ENCODE measurements around the gene DRAM2. TPM values are rescaled to one million over a fixed set of nuclear protein-coding genes. Genes with fewer than 3 reads are reported as not detected.

DRAM2 gene
- total RNA-seq, 4 donors from 2014 or later, result 33.5 to 58.9 (median 37.4) TPM

DNA sequence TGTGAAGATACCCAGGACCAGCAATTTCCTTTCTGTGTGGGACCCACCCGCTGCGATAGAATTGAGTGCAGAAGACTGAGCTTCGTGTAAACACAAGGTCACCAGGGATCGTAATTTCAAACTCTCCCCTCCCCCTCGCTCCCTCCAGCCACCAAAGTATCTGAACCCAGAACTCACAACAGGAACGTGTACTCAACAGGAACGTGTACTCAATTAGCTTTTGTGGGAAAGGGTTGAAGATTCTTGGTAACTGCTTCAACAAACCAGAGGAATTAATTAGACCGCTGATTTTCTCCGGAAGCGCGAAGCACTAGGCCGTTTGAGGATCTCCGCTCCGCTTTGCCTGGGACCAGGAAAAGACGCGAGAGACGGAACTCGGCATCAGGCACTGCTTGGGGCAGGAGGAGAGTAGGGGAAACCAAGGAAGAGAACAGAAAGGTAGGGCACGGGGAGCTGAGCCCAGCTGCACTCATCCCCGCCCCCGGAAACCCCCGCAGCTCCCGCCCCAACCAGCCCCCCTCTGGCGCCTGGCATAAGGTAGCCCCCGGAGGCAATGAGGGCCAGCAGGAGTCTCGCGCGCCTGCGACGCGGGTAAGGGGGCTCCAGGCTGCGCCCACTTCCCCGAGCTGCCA lies 453 bp downstream of the DRAM2 start:
- 0% methylated on average over 12 to 14 of the region's 33 CpGs for WGBS, 2 donors (ENCODE audit: low coverage in 1 of 2)
- peaks cover 0 to 22% of the 10 kb centered on the region in 2 donors for H3K36me3 ChIP-seq
- peak; percentile 68 for ATAC-seq

DNA sequence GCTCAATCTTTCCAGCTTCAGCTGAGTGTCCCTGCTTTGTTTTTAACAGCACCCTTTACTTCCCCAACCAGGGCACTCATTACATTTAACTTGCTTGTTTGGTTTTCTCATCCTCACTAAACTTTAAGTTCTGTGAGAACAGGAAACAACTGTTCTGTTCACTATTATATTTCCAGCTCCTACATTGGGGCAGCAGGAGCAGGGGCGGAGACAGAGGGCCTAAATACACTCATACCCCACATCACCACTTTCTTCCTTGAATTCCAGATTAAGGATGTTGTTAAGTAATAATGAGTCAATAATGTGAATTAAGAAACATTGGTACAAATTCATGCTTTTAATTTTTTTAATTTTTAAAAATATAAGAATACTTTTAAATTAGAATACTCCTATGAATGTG lies 6.0 kb downstream of the DRAM2 start:
- no peak for TF ChIP-seq POLR2AphosphoS5 (IDR thresholded peaks at IDR 0.05)
- TF ChIP-seq EP300 (IDR thresholded peaks at IDR 0.05), result no peak
- TF ChIP-seq, protein P1, sequence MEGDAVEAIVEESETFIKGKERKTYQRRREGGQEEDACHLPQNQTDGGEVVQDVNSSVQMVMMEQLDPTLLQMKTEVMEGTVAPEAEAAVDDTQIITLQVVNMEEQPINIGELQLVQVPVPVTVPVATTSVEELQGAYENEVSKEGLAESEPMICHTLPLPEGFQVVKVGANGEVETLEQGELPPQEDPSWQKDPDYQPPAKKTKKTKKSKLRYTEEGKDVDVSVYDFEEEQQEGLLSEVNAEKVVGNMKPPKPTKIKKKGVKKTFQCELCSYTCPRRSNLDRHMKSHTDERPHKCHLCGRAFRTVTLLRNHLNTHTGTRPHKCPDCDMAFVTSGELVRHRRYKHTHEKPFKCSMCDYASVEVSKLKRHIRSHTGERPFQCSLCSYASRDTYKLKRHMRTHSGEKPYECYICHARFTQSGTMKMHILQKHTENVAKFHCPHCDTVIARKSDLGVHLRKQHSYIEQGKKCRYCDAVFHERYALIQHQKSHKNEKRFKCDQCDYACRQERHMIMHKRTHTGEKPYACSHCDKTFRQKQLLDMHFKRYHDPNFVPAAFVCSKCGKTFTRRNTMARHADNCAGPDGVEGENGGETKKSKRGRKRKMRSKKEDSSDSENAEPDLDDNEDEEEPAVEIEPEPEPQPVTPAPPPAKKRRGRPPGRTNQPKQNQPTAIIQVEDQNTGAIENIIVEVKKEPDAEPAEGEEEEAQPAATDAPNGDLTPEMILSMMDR (IDR thresholded peaks at IDR 0.05), result no peak
- no peak for TF ChIP-seq POLR2A (IDR thresholded peaks at IDR 0.05)
- Histone ChIP-seq H3K27ac (no peak overlapping the region), H3K4me3 (no peak overlapping the region), H3K9me3 (no peaks in the 10 kb centered on the region), H3K27me3 (no peaks in the 10 kb centered on the region), H3K36me3 (peaks cover 0 to 43% of the 10 kb centered on the region in 2 donors), H3K4me1 (peaks cover 0 to 12% (median 5%) of the 10 kb centered on the region in 3 donors)
- ATAC-seq, result no peak
- 93 to 100% methylated on average over 1 of the region's 1 CpG for WGBS, 2 donors (ENCODE audit: low coverage in 1 of 2)

More for the DNA sequence above, 453 bp downstream of the DRAM2 start:
- Histone ChIP-seq H3K27me3 (no peaks in the 10 kb centered on the region), H3K4me1 (peaks cover 0 to 48% (median 16%) of the 10 kb centered on the region in 3 donors), H3K4me3 (peak overlapping the region; percentile 81 to 86), H3K27ac (peak overlapping the region; percentile 87 to 96 (median 94)), H3K9me3 (no peaks in the 10 kb centered on the region)
- no peak for TF ChIP-seq POLR2A (IDR thresholded peaks at IDR 0.05)
- TF ChIP-seq, protein P1 (IDR thresholded peaks at IDR 0.05), result no peak
- TF ChIP-seq EP300 (IDR thresholded peaks at IDR 0.05), result no peak
- TF ChIP-seq POLR2AphosphoS5 (IDR thresholded peaks at IDR 0.05), result no peak

DNA sequence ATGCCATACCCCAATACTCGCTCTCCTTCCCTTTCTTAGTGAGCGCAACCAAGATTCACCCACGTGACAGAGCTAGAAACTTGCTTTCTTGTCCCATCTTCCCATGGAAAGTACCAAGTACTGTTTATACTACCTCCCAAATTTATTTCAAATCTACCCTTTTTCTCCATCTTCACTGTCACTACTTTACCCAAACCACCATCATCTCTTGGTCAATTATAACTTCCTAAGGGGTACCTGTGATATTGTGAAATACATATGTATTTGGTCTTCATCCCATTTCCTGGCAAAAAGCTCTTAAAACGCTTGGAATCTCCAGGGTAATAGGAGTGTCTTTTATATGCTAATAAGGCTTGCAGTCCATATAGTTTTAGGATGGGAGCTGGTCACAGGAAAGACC lies 8.2 kb downstream of the DRAM2 start:
- H3K9me3 ChIP-seq, result no peaks in the 10 kb centered on the region
- WGBS, 2 donors (ENCODE audit: low coverage in 1 of 2), result 82 to 85% methylated on average over 3 to 4 of the region's 4 CpGs
- no peaks in the 10 kb centered on the region for H3K4me1 ChIP-seq
- H3K27me3 ChIP-seq, result no peaks in the 10 kb centered on the region
- no peak overlapping the region for H3K4me3 ChIP-seq
- peaks cover 0 to 54% of the 10 kb centered on the region in 2 donors for H3K36me3 ChIP-seq
- no peak overlapping the region for H3K27ac ChIP-seq
- TF ChIP-seq POLR2AphosphoS5 (IDR thresholded peaks at IDR 0.05) (no peak), POLR2A (IDR thresholded peaks at IDR 0.05) (no peak)
- no peak for ATAC-seq

DNA sequence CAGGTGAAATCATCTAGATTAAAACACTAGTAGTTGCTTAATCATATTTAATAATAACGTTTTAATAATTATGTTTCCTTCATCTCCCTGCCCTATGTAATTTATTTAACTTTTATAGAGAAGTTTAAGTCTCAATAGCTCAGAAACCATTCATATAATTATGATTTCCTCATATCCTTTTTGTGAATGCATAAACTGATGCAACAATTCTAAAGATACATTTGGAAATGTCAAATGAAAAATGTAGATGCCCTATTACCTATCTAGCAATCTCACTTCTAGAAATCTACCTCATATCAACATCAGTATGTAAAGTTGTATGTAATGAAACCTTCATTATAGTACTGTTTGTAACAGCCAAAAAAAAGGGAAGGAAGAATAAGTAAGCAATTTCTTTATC lies 10.5 kb downstream of the DRAM2 start:
- 63 to 69% methylated on average over 1 of the region's 1 CpG for WGBS, 2 donors (ENCODE audit: low coverage in 1 of 2)

DNA sequence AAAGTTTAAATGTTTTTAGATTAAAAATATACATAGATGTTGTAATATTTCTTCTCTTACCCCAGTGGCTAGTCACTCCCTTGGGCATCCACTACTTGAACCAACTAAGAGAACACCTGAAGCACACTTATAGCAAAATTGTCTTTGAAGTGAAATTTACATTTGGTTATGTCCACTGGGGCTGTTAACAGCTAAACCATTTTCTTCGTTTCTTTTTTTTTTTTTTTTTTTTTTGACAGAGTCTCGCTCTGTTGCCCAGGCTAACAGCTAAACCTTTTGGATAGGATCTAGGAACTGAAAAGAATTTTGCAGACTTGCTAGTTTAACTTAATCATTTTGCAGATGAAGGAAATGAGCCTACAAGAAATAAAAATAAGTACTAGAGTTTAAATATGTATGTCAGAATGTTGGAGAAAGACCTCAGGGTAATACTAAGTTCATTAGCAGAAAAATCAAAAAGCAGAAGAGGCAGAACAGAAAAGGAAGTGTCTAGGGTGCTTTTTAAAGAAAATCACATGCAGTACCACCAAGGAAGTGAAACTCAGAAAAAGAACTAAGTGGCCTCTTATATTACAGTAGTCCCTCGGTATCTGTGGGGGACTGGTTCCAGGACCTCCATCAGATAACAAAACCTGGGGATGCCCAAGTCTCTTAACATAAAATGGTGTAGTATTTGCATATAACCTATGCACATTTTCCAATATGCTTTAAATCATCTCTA lies 11.8 kb downstream of the DRAM2 start:
- WGBS, 2 donors (ENCODE audit: low coverage in 1 of 2), result 65 to 72% methylated on average over 2 of the region's 3 CpGs
- Histone ChIP-seq H3K4me1 (no peaks in the 10 kb centered on the region), H3K4me3 (no peak overlapping the region), H3K36me3 (peaks cover 0 to 76% of the 10 kb centered on the region in 2 donors), H3K9me3 (no peaks in the 10 kb centered on the region), H3K27me3 (no peaks in the 10 kb centered on the region), H3K27ac (no peak overlapping the region)
- TF ChIP-seq POLR2AphosphoS5 (IDR thresholded peaks at IDR 0.05) (no peak), EP300 (IDR thresholded peaks at IDR 0.05) (no peak), POLR2A (IDR thresholded peaks at IDR 0.05) (no peak)
- TF ChIP-seq, protein P1 (IDR thresholded peaks at IDR 0.05), result no peak
- no peak for ATAC-seq

More for the DNA sequence above, 10.5 kb downstream of the DRAM2 start:
- TF ChIP-seq, protein P1 (IDR thresholded peaks at IDR 0.05), result no peak
- TF ChIP-seq POLR2AphosphoS5 (IDR thresholded peaks at IDR 0.05) (no peak), POLR2A (IDR thresholded peaks at IDR 0.05) (no peak), EP300 (IDR thresholded peaks at IDR 0.05) (no peak)
- no peaks in the 10 kb centered on the region for H3K9me3 ChIP-seq
- H3K27ac ChIP-seq, result no peak overlapping the region
- H3K36me3 ChIP-seq, result peaks cover 0 to 63% of the 10 kb centered on the region in 2 donors
- no peak overlapping the region for H3K4me3 ChIP-seq
- no peak for ATAC-seq
- no peaks in the 10 kb centered on the region for H3K4me1 ChIP-seq
- H3K27me3 ChIP-seq, result no peaks in the 10 kb centered on the region

Data from gastroesophageal sphincter (tissue), 4 donors.